Measurements from ENCODE around the gene CDKAL1. TPM values are rescaled to one million over a fixed set of nuclear protein-coding genes. Genes with fewer than 3 reads are reported as not detected.
"Not testable (repeated sequence)": the region's sequence is repeated elsewhere in the genome, so short reads cannot be mapped to it uniquely, and the experiment has no call there.

CDKAL1 gene
- total RNA-seq, 4 donors from 2014 or later, result 11.8 to 21.4 (median 13.8) TPM

GRCh38 chr6:21051777-21052176, 517.5 kb downstream of the CDKAL1 start:
- DNase-seq (ENCODE audit: low spot score) (no peak), ATAC-seq (ENCODE audit: low FRiP score) (no peak)
- TF ChIP-seq, protein P1, sequence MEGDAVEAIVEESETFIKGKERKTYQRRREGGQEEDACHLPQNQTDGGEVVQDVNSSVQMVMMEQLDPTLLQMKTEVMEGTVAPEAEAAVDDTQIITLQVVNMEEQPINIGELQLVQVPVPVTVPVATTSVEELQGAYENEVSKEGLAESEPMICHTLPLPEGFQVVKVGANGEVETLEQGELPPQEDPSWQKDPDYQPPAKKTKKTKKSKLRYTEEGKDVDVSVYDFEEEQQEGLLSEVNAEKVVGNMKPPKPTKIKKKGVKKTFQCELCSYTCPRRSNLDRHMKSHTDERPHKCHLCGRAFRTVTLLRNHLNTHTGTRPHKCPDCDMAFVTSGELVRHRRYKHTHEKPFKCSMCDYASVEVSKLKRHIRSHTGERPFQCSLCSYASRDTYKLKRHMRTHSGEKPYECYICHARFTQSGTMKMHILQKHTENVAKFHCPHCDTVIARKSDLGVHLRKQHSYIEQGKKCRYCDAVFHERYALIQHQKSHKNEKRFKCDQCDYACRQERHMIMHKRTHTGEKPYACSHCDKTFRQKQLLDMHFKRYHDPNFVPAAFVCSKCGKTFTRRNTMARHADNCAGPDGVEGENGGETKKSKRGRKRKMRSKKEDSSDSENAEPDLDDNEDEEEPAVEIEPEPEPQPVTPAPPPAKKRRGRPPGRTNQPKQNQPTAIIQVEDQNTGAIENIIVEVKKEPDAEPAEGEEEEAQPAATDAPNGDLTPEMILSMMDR (IDR thresholded peaks at IDR 0.05), result no peak

DNA sequence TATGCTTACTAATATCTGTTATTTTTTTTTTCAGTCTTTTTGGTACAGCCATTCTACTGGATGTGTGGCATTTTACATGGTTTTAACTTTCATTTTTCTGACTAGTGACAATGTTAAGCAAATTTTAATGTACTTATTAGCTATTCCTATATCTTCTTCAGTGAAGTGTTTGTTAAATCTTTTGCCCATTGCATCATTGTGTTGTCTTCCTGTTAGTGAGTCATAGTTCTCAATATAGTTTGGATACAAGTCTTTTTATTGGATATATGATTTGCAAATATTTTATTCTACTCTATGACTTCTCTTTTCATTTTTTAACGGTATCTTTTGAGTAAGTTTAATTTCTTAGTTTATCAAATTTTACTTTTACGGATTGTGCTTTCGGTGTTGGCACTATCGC, 519.4 kb downstream of the CDKAL1 start:
- no peak for DNase-seq (ENCODE audit: low spot score)
- ATAC-seq (ENCODE audit: low FRiP score), result no peak
- TF ChIP-seq, protein P1 (IDR thresholded peaks at IDR 0.05), result no peak

DNA sequence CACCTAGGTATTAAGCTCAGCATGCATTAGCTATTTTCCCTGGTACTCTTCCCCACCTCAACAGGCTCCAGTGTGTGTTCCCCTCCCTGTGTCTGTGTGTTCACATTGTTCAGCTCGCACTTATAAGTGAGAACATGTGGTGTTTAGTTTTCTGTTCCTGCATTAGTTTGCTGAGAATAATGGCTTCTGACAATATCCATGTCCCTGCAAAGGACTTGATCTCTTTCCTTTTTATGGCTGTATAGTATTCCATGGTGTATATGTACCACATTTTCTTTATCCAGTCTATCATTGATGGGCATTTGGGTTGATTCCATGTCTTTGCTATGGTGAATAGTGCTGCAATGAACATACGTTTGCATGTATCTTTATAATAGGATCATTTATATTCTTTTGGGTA, 521.2 kb downstream of the CDKAL1 start:
- DNase-seq (ENCODE audit: low spot score); ATAC-seq (ENCODE audit: low FRiP score): not testable (repeated sequence)

- no peak for ATAC-seq (ENCODE audit: low FRiP score)
- no peak for DNase-seq (ENCODE audit: low spot score)
- TF ChIP-seq, protein P1 (IDR thresholded peaks at IDR 0.05), result no peak
Measured at GRCh38 chr6:21061892-21062291, 527.6 kb downstream of the CDKAL1 start.

DNA sequence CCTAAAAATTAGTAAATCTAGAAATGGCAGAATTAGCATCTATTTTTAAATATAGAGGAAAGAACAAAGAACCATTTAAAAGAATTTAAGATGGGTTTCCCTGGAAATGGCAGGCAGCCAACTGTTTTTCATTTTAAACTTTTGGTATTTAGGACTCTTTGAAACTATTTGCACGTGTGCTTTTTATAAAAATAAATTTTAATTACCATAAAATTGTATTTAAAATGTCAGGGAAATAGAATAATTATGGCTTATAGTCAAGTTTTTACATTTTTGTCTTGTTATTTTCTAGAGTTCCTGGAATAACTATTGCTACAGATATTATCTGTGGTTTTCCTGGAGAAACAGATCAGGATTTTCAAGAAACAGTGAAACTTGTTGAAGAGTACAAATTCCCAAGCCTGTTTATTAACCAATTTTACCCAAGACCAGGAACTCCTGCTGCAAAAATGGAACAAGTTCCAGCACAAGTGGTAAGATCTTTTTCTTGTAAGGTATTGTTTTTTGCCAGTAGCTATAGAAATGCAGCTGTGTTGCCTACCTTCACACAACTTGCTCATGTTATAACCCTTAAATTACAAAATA, 530.6 kb downstream of the CDKAL1 start:
- ATAC-seq (ENCODE audit: low FRiP score), result no peak
- no peak for DNase-seq (ENCODE audit: low spot score)
- TF ChIP-seq, protein P1 (IDR thresholded peaks at IDR 0.05), result no peak

DNA sequence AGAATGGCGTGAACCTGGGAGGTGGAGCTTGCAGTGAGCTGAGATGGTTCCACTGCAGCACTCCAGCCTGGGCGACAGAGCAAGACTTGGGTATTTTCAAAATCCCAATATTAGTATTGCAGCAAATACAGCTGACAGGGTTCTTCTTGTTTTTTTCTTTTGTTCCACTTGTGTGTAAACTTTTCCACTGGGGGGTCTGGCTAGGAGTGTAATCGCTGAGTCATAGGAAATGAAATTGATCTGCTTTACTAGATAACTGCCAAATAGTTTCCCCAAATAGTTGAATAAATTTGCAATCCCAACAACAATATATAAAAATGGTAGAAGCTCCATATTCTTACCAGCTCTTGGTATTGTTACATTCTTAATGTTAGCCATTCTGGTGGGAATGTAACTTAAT, 533.3 kb downstream of the CDKAL1 start:
- no peak for DNase-seq (ENCODE audit: low spot score)
- no peak for ATAC-seq (ENCODE audit: low FRiP score)
- TF ChIP-seq, protein P1 (IDR thresholded peaks at IDR 0.05), result no peak

GRCh38 chr6:21070620-21071019, 536.4 kb downstream of the CDKAL1 start:
- TF ChIP-seq, protein P1 (IDR thresholded peaks at IDR 0.05), result no peak

More at GRCh38 chr6:21070620-21071019, 536.4 kb downstream of the CDKAL1 start:
- DNase-seq (ENCODE audit: low spot score) (no peak), ATAC-seq (ENCODE audit: low FRiP score) (no peak)

Measured in omental fat pad (tissue), 4 donors.